COLO668 (cell line): ENCODE results near the gene USP2.

Source experiments
- DNase-seq: peaks from one replicate; lab custom pipeline; 2025; ENCODE audit not compliant: unreplicated experiment; lab: John Stamatoyannopoulos, UW

USP2 gene

DNA sequence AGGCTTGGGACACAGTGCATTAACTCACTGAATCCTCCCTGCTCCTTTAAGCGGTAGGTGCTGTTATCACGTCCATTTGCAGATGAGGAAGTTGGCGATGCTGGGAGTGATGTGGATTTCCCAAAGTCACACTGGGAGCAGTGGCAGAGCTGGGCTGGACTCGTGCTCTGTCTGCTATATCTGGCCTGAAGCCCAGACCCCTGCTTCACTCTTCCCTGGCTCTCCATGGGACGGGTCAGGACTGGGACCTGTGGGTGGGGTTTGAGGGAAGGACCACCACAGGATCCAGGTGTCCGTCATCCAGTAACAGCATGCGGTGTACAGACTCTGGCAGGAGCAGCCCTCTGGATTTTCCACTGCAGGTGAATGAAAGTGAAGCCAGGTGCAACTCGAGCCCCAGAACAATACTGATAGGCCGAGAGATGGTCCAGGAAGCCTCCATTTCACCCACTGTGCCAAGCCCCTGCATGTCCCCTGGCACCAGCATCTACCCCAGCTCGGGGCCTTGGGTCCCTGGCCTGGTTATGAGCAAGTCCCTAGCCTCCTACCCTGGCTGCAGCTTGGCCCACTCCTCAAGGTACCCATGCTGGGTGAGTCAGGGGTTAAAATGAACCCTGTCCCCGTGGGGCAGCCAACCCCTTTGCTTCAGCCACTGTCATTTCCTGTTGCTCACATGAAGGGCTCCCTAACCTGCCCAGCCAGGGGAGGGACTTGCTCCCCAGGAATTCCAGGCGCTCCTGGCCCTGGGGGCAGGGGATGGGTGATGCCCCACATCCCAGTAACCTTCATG, 4.2 kb downstream of the USP2 start:
- no peak for DNase-seq

GRCh38 chr11:119376197-119376847, 5.2 kb downstream of the USP2 start:
- DNase-seq: peak; percentile 83

DNA sequence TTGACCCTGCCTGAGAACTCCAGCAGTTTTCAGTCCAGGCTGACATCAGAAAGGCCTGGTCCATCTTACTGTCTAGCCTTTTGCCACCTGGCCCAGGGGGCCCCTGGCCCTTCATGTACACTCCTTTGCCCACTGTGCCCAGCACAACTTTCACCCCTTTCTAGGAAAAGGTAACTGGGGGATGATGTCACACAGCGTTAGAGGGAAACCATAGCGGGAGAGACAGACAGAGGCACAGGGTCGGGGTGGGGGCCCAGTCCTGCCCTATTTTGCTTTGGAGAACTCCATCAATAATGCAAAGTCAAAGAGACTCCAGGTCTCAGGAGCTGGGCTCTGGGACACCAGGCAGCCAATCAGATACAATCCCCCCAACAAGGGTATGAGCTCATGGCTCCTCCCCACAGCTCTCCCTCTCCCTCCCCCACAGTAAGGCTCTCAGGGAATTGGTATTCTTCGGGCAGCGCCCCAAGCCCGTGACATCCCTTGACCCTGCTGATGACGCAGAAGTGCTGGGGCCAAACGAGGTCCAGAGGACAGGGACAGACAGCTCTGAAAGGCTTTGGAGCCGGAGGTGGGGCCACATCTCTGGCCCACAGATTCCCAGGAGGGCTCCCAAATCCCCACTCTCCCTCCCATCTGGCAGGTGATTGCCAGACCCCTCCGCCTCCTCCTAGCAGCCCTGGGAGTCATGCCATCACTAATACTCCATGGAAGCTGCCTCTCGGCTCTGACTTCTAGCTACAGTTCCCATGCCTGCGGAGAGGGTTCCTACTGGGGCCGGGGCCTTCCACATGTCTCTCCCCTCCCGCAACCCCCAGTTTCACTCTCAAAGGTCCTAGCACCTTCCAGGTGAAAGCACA, 5.9 kb downstream of the USP2 start:
- DNase-seq: peak; percentile 19

- DNase-seq: no peak
These were observed 6.7 kb downstream of the USP2 start for GRCh38 chr11:119374632-119375336.

GRCh38 chr11:119373921-119374631, 7.4 kb downstream of the USP2 start:
- DNase-seq: peak; percentile 71

DNA sequence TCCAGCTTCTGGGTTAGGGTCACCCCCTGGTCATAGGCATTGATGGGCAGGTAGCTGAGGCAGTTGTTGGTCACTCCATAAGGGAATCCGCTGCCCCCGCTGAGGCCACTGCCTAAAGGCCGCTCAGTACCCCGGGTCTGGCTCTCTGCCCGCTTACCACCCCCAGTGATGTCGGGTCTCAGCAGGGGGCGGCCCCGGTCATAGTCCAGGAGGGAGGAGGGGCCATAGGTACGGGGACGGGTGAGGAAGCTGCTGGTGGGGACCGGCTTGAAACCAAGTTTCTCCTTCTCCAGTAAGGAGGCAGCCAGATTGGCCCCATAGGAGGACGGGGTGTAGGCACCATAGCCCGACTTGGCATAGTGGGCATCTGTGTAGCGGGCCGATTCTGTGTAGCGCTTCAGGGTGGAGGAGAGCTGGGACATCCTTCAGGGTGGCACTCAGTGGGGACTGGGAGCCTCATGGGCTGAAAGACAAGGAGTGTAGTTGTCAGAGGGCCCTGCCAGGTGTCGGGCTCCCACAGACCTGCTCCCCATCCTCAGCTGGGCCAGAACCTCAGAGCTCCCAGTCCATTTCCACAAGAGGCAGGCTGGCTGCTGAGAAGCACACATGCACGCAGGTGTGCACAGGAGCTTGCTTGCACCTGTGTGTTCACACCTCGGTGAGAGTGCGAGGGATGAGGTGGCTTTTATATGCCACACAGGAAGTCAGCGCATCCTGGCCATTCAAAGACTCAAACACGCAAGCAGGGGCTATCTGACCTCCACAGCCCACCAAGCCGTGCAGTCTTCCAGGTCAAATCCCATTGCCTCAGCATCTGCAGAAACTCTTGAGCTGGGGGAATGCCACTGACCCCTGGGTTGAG, 8.2 kb downstream of the USP2 start:
- DNase-seq: no peak

DNA sequence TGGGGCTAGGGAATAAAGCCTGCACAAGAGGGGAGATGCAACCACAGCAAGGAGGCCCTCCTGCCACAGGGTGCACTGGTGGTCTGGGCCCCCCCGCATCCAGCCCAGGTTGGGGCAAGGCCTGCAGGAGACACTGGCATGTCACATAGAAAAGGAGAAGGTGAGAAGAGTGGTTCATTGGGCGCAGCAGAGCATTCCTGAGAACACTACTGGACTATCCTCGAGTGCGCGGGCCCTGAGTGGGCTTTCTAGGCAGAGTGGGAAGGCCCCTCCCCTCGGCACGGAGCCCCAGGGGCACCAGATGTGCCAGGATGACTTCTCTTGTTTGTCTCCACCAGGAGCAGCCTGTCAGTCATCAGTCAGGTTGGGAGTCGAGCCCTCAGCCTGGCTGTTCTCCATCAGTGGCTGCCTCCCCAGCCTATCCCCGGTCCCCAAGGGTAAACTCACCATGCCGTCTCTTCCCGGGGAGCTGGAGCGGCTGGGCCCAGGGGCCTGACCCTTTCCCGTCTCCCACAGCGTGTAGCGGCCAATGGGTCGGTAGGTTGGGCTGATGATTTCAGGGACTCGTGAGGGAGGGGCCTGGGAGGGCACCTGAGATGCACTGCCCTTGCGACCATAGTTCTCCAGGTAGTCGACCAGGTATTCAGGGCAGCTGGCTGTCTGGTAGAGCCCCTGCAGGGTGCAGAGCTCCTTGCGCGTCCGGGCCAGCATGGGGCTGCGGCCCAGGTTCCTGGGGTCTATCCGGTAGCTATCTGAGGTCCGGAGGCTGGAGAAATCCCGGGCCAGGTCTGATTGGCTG, 9.0 kb downstream of the USP2 start:
- DNase-seq: no peak

- no peak for DNase-seq
These were observed 9.7 kb downstream of the USP2 start for GRCh38 chr11:119371778-119372182.

- DNase-seq: no peak
These were observed 10.4 kb downstream of the USP2 start for GRCh38 chr11:119371067-119371601.

- DNase-seq: no peak
These were observed 10.9 kb downstream of the USP2 start for GRCh38 chr11:119370486-119371046.

GRCh38 chr11:119369132-119369925, 12.2 kb downstream of the USP2 start:
- no peak for DNase-seq

DNA sequence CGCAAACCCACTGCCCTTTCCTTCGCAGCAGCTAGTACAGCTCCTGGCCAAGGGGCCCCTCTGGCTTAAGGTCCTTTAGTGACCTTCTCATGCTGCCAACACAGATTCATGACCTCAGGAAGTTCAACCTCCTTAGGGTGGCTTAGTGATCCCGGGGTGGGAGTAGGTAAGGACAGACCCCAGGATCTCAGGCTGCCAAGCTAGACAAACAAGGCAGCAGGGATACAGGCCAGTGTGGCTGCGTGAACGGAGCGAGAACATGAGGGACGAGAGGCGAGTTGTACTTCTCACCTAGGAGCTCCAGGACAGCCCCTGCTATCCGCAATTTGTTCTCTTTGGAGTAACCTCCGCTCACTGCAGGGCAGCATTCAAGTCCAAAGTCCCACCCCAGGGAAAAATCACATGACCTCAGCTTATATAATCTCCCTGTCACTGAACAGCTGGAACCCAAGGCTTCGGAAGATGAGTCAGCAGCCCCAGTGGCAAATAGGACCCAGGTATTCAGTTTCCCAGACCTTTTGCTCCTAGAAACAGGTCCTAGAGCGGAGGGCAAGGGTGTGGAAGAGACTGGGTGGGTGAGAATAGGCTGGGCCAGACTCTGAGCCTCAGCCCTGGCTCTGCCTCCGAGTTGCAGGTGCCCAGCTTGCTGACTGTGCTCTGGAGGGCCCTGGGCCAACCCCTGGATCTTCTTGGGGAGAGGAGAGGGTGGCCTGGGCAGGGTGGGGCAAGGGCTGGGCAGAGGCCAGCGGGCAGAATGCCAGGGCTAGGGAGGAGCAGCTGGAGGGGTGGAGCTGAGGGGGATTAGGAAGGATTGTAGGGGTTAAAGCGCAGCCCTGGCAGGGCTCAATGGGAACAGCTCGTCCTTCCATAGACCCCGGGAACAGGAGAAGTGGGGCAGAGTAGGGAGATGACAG, 13.1 kb downstream of the USP2 start:
- DNase-seq: peak; percentile 86

- no peak for DNase-seq
These were observed 13.8 kb downstream of the USP2 start for GRCh38 chr11:119367661-119368120.

DNA sequence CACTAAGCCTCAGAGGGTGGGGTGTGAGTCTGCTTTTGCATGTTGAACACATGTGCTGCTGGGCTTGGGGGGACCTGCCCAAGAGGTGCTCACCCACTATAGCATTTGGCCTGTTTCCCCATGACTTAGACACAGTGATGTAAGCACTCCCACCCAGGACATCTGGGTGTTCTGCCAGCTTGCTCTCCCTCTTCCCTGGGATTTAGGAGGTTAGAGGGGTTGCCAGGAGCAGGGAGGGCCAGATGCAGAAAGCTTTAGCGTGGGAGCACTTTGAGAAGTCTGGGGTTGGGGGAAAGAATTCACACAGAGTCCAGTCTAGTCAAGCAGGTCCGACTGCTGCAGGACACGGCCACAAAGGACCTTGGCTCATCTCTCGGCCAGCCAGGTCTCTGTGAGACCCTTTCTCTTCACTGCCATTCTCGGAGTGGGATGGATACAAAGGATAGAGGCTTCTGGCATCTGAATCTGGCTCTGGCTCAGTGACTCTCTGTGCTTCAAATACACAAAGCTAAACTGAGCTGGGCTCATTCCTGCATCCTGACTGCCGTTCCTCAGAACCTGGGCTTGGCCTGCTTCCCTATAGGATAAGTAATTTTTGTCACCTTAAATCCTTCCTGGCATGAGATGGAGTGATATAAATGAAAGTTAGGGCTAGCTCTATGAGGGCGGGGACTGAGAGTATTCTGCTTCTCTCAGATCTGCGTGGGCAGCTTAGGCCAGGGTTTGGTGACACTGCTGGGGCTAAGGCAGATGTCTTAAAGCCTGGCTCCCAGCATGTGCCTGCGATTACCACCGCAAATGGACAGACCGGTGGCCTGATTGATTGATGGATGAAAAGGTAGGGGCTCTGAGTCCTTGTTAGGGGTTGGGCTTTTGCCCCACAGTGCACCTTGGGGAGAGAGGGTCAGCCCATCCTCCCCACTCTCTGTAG, 14.5 kb downstream of the USP2 start:
- no peak for DNase-seq

DNA sequence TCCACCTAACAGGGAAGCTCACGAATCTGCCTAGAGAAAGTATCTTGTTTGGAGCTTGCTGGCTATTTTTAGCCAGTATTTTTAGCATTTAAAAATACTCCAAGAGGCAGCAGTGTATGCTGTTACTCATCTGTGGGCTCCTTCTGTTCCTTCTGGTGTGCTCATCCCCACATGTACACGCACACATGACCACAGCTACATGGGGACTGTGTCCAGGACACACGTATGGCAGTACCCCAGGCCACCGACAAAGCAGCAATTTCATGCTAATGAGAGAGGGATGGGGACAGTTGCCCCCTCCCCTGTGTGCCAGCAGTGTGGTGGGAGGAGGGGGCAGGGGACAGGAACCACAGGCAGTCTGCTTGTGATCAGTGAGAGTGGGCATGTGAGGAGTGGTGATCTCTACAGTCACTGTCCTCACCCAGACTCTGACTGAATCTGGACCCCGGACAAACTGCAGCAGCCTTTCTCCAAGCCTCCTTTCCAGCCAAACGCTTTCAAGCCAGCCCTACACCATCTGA, 16.4 kb downstream of the USP2 start:
- DNase-seq: no peak
